GM19372 (cell line): Measurements from ENCODE around the gene KIAA1671.
"Not testable (repeated sequence)": the region's sequence is repeated elsewhere in the genome, so short reads cannot be mapped to it uniquely, and the experiment has no call there.

Experiments used
- ATAC-seq: cut with Tn5 transposase; IDR thresholded peaks from one replicate; pipeline ENCODE4 v1.9.1; 2021; ENCODE audit warnings: mild to moderate bottlenecking, low read depth, moderate library complexity; ENCODE audit not compliant: unreplicated experiment

Gene KIAA1671

GRCh38 chr22:25161916-25162530 lies 209.5 kb downstream of the KIAA1671 start:
- ATAC-seq: no peak

- ATAC-seq: no peak
Observed at GRCh38 chr22:25162561-25162960, 210.0 kb downstream of the KIAA1671 start.

DNA sequence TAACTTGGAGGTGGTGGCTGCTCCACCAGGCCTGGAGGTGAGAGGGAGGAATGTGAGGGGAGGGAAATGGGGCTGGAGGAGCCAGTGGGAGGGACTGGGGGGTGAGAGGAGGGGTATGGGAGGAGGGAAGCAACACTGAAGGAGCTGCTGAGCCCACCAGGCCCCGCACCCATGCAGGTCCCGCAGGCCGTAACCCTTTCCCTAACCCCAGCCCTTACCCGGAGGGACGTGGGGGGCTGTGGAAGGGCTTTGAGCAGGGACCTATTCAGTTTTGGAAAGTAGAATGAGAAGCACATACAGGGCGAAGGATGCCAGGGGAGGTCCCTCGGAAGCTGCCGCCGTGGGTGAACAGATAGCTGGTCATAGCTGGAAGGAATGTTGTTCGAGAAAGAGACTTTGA lies 213.3 kb downstream of the KIAA1671 start:
- no peak for ATAC-seq

- no peak for ATAC-seq
Observed at GRCh38 chr22:25166266-25167040, 213.9 kb downstream of the KIAA1671 start.

DNA sequence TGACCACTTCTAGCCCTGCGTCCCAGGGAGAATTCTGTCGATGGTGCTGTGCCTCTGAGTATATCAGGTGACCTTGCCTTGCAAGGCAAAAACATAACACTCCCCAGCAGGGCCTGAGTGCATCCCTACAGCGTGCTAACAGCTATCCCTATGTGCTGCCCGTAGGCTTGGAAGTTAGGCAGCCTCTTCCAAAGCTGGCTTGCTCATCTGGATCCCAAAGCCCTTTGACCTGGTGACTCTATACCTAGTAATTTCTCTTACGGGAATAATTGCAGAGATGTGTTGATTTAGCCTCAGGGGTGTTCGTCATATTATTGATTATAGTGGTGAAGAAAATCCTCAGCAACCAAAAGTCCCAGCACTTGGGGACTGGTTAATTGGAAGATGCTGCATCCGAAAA lies 214.6 kb downstream of the KIAA1671 start:
- no peak for ATAC-seq

GRCh38 chr22:25167834-25168601 lies 215.5 kb downstream of the KIAA1671 start:
- no peak for ATAC-seq

- ATAC-seq: no peak
Observed at GRCh38 chr22:25169278-25170031, 216.9 kb downstream of the KIAA1671 start.

GRCh38 chr22:25170426-25170980 lies 218.0 kb downstream of the KIAA1671 start:
- ATAC-seq: no peak

GRCh38 chr22:25172153-25172552 lies 219.6 kb downstream of the KIAA1671 start:
- ATAC-seq: no peak

GRCh38 chr22:25174156-25174887 lies 221.8 kb downstream of the KIAA1671 start:
- no peak for ATAC-seq

GRCh38 chr22:25174888-25175411 lies 222.4 kb downstream of the KIAA1671 start:
- no peak for ATAC-seq

DNA sequence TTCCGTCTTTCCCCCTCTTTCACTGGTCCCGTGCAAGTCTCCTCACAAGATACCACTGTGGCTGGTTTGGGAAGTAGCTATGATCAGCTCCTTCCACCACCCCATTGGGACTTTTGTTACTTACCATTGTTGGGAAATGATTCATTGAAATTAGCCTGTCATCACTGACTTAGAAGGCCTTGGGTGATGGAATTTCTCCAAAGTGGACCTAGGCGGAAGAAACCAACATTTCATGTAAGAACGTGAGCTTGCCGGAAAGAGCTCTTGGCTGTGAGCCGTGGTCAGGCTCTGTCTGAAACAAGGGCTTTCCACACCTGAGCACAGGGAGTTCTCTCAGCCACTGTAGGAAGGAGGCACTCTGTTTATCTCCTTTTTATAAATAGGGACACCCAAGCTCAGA lies 223.7 kb downstream of the KIAA1671 start:
- no peak for ATAC-seq

DNA sequence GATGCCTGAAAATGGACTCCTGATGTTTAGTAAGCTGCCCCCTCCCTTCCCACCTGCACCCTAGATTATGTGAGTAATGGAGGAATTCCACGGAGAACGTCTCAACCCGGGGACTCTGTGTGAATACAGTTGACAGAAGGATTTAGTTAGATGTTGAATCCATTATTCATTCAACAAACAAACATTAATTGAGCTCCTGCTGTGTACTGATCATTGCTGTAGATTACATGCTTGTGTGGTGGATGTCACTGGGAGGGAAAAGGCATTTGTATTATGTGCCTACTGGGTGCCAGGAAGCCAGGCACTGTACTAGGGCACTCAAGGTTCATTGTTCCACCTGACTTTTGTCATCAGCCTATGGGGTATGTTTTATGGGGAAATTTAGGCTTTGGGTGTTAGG lies 224.3 kb downstream of the KIAA1671 start:
- no peak for ATAC-seq

- no peak for ATAC-seq
Observed at GRCh38 chr22:25177226-25177625, 224.7 kb downstream of the KIAA1671 start.

- ATAC-seq: no peak
Observed at GRCh38 chr22:25177895-25178294, 225.4 kb downstream of the KIAA1671 start.

DNA sequence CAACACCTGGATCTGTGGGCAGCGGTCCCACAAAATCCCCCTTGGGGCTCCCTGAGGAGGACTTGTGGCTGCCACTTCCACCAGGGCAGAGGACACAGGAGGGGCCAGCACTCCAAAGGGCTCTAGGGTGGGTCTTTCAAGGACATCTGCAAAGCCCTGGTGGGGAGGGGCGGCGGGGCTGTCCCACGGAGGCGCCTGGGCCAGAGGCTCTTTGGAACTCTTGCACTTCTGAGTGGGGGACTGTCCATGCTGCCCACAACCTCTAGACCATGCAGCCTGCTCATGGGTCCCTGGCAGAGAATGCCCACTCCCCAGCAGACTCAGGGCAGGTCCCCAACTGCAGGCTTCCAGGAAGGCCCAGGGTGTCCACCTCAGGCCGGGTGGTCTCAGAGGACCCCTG lies 225.8 kb downstream of the KIAA1671 start:
- not testable (repeated sequence) for ATAC-seq

DNA sequence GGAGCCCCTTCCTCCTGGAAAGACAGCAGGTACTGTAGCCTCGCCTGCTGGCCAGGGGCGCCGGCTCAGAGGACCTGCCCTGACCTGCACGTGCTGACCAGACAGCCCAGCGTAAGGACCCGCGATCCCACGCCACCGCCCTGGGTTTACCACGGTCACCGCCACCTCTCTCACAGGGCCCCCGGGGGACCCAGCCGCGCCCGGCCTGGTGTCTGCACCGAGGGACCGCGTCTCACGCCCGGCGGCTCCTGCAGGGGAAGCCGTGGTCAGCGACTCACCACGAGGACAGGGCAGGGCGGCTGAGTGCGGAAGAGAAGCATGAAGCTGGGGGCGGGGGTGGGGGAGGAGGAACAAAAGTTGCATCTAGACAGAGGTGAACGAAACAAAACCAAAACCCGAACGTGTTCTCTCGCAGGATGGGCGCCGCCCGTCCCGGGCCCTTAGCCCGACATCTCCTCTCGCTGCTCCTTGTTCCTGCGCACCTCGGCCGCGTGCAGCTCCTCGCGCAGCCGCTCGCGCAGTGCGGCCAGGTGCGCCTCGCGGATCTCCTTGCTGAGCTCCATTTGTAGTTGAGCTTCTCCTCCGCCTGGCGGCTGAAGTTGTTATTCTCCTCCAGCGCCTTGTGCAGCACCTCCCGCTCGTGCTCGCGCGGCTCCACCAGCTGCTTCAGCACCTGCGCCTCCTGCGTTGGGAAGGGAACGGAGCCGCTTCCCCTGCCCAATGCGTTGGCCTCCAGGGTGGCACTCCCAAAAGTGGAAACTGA lies 226.5 kb downstream of the KIAA1671 start:
- not testable (repeated sequence) for ATAC-seq

DNA sequence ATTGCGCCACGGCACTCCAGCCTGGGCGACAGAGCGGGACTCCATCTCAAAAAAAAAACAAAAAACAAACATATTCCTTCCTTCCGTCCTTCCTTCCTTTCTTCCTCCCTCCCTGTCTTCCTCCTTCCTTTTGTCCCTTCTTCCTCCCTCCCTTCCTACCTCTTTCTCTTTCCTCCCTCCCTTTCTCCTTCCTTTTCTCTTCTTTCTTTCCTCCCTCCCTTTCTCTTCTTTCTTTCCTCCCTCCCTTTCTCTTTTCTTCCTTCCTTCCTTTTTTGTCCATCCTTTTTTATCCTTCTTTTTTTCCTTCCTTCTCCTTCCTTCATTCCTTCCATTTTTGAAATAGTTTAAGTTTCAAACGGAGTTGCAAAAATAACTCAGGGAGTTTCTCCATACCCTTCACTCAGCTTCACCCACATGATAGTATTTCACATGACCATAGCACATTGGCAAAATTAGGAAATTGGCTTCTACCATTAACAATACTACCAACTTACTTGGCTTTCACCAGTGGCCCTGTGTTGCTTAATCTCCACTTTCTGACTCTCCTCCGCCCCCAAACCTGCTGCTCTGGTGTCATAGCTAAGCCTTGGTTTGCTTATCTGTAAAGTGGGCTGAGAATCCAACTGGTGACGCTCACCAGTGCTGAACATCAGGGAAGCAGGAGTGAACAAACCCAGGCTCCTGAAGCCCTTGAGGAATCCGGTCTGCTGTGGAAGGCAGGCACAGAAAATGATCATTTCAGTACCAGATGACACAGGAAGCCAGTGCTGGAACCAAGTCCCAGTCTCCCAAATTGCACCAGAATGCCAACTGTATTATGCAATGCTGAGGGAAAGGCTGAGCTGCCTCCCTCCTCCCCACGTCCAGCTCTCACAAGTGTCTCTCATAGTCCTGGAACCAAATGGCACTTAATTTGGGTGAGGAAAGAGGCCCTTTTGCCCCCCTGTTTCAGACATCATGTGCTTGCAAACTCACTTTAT lies 229.9 kb downstream of the KIAA1671 start:
- no peak for ATAC-seq
